HFF-Myc (cell line): ENCODE data around the gene ZFP62.

Experiments
- DNase-seq: peaks from one replicate; pipeline ENCODE4 v3.0.0-alpha.2; 2011; ENCODE audit warnings: low read depth; ENCODE audit errors: extremely low read depth
- H3K4me3 ChIP-seq: replicated peaks from 2 replicates; pipeline ENCODE4 v1.5.1; 2011; ENCODE audit warnings: low read depth, mild to moderate bottlenecking, control low read depth, low read length
- CTCF ChIP-seq: IDR thresholded peaks from 2 replicates; pipeline ENCODE4 v1.5.1; 2012; ENCODE audit warnings: mild to moderate bottlenecking, low read depth, low read length, control low read depth; ENCODE audit errors: missing control alignments

The ZFP62 gene

GRCh38 chr5:180847026-180847425 is 14.1 kb downstream of the ZFP62 start:
- no peak for DNase-seq
- TF ChIP-seq CTCF, result no peak
- no peak overlapping the region for H3K4me3 ChIP-seq

- TF ChIP-seq CTCF, result no peak
- no peak for DNase-seq
- no peak overlapping the region for H3K4me3 ChIP-seq
Observed at GRCh38 chr5:180844858-180845257, 16.2 kb downstream of the ZFP62 start.

GRCh38 chr5:180844432-180844831 is 16.6 kb downstream of the ZFP62 start:
- no peak for TF ChIP-seq CTCF
- DNase-seq, result no peak

GRCh38 chr5:180839935-180840334 is 21.1 kb downstream of the ZFP62 start:
- no peak for DNase-seq
- TF ChIP-seq CTCF, result no peak
- H3K4me3 ChIP-seq, result no peak overlapping the region

More at GRCh38 chr5:180844432-180844831, 16.6 kb downstream of the ZFP62 start:
- H3K4me3 ChIP-seq, result no peak overlapping the region

GRCh38 chr5:180839227-180839626 is 21.8 kb downstream of the ZFP62 start:
- no peak overlapping the region for H3K4me3 ChIP-seq
- TF ChIP-seq CTCF, result no peak
- DNase-seq, result no peak

- TF ChIP-seq CTCF, result no peak
- DNase-seq, result no peak
Observed at GRCh38 chr5:180837478-180837877, 23.6 kb downstream of the ZFP62 start.

GRCh38 chr5:180832638-180833068 is 28.4 kb downstream of the ZFP62 start:
- TF ChIP-seq CTCF, result no peak
- H3K4me3 ChIP-seq, result no peak overlapping the region
- no peak for DNase-seq

More at GRCh38 chr5:180837478-180837877, 23.6 kb downstream of the ZFP62 start:
- H3K4me3 ChIP-seq, result no peak overlapping the region
